ENCODE data around the gene ASIC1. TPM values are rescaled to one million over a fixed set of nuclear protein-coding genes. Genes with fewer than 3 reads are reported as not detected.

ASIC1 gene
- total RNA-seq, 1 donor from 2014 or later, result 25.0 TPM

- H3K27me3 Mint-ChIP-seq (ENCODE audit: low read depth), result peaks cover 3% of the 10 kb centered on the region
- no peak for DNase-seq (ENCODE audit: low read depth, low spot score)
- no peak for TF ChIP-seq CTCF (conservative IDR thresholded peaks at IDR 0.05)
Observed at GRCh38 chr12:50062728-50063460, 5.5 kb downstream of the ASIC1 start.

GRCh38 chr12:50065726-50066310 is 8.4 kb downstream of the ASIC1 start:
- Mint-ChIP-seq H3K4me3 (no peak overlapping the region), H3K27me3 (ENCODE audit: low read depth) (no peaks in the 10 kb centered on the region), H3K9me3 (no peaks in the 10 kb centered on the region), H3K36me3 (ENCODE audit: low read depth) (no peaks in the 10 kb centered on the region), H3K27ac (ENCODE audit: unreplicated experiment) (no peak overlapping the region), H3K4me1 (peaks cover 10% of the 10 kb centered on the region)
- TF ChIP-seq CTCF (conservative IDR thresholded peaks at IDR 0.05), result no peak
- no peak for DNase-seq (ENCODE audit: low read depth, low spot score)

More at GRCh38 chr12:50062728-50063460, 5.5 kb downstream of the ASIC1 start:
- no peaks in the 10 kb centered on the region for H3K36me3 Mint-ChIP-seq (ENCODE audit: low read depth)
- no peak overlapping the region for H3K4me3 Mint-ChIP-seq
- peak overlapping the region; percentile 24 for H3K27ac Mint-ChIP-seq (ENCODE audit: unreplicated experiment)
- H3K9me3 Mint-ChIP-seq, result no peaks in the 10 kb centered on the region
- no peaks in the 10 kb centered on the region for H3K4me1 Mint-ChIP-seq

- no peak for DNase-seq (ENCODE audit: low read depth, low spot score)
- H3K4me1 Mint-ChIP-seq, result peaks cover 11% of the 10 kb centered on the region
Observed at GRCh38 chr12:50066402-50066801, 9.0 kb downstream of the ASIC1 start.

GRCh38 chr12:50069069-50069468 is 11.7 kb downstream of the ASIC1 start:
- no peak for TF ChIP-seq CTCF (conservative IDR thresholded peaks at IDR 0.05)
- no peak for DNase-seq (ENCODE audit: low read depth, low spot score)
- no peak overlapping the region for H3K4me3 Mint-ChIP-seq
- no peaks in the 10 kb centered on the region for H3K9me3 Mint-ChIP-seq
- H3K27ac Mint-ChIP-seq (ENCODE audit: unreplicated experiment), result no peak overlapping the region
- no peaks in the 10 kb centered on the region for H3K27me3 Mint-ChIP-seq (ENCODE audit: low read depth)
- peaks cover 11% of the 10 kb centered on the region for H3K4me1 Mint-ChIP-seq
- H3K36me3 Mint-ChIP-seq (ENCODE audit: low read depth), result no peaks in the 10 kb centered on the region

More at GRCh38 chr12:50066402-50066801, 9.0 kb downstream of the ASIC1 start:
- H3K4me3 Mint-ChIP-seq, result no peak overlapping the region
- H3K9me3 Mint-ChIP-seq, result no peaks in the 10 kb centered on the region
- no peaks in the 10 kb centered on the region for H3K36me3 Mint-ChIP-seq (ENCODE audit: low read depth)
- no peaks in the 10 kb centered on the region for H3K27me3 Mint-ChIP-seq (ENCODE audit: low read depth)
- no peak overlapping the region for H3K27ac Mint-ChIP-seq (ENCODE audit: unreplicated experiment)
- TF ChIP-seq CTCF (conservative IDR thresholded peaks at IDR 0.05), result no peak

- no peak for TF ChIP-seq CTCF (conservative IDR thresholded peaks at IDR 0.05)
- H3K27ac Mint-ChIP-seq (ENCODE audit: unreplicated experiment), result no peak overlapping the region
- DNase-seq (ENCODE audit: low read depth, low spot score), result no peak
- H3K9me3 Mint-ChIP-seq, result no peaks in the 10 kb centered on the region
- H3K4me1 Mint-ChIP-seq, result peaks cover 11% of the 10 kb centered on the region
- no peak overlapping the region for H3K4me3 Mint-ChIP-seq
- no peaks in the 10 kb centered on the region for H3K27me3 Mint-ChIP-seq (ENCODE audit: low read depth)
- H3K36me3 Mint-ChIP-seq (ENCODE audit: low read depth), result no peaks in the 10 kb centered on the region
Observed at GRCh38 chr12:50069539-50069938, 12.1 kb downstream of the ASIC1 start.

Measured in neural crest cell (in vitro differentiated cells).